CD14-positive monocyte (primary cell): ENCODE results near the gene AGAP1. TPM values are rescaled to one million over a fixed set of nuclear protein-coding genes. Genes with fewer than 3 reads are reported as not detected.

ENCODE experiments used
- DNase-seq, 3 donors: peaks; one replicate each; pipeline ENCODE4 v3.0.0-alpha.2; 2011 to 2022
- H2AFZ ChIP-seq: 2 replicates; pipeline ENCODE4 v1.6.0; 2012; ENCODE audit warnings: mild to moderate bottlenecking, low read depth, low read length, inconsistent platforms; ENCODE audit not compliant: insufficient read depth, poor library complexity, severe bottlenecking
- H3K27ac ChIP-seq, 2 donors: 1 replicate in 1 of 2; 2 replicates in 1 of 2; pipeline ENCODE4 v1.5.1; 2012 to 2013; ENCODE audit warnings: low read length in 2 of 2, control low read depth in 1 of 2, inconsistent platforms in 1 of 2, low read depth in 1 of 2, mild to moderate bottlenecking in 1 of 2
- H3K27me3 ChIP-seq, 2 donors: one replicate each; pipeline versions ENCODE4 v1.6.0 to v1.6.1; 2011 to 2013; ENCODE audit warnings: low read length in 2 of 2; ENCODE audit not compliant: control insufficient read depth in 2 of 2, insufficient read depth in 2 of 2
- H3K36me3 ChIP-seq, 2 donors: replicated peaks in 1 of 2; 1 replicate in 1 of 2; 2 replicates in 1 of 2; pipeline versions ENCODE4 v1.5.1 to v1.6.1; 2012 to 2013; ENCODE audit warnings: low read length in 2 of 2, control low read depth in 1 of 2, inconsistent platforms in 1 of 2, mild to moderate bottlenecking in 1 of 2; ENCODE audit not compliant: insufficient read depth in 2 of 2, control insufficient read depth in 1 of 2
- H3K4me1 ChIP-seq, 2 donors: 1 replicate in 1 of 2; 2 replicates in 1 of 2; pipeline versions ENCODE4 v1.5.1 to v1.6.1; 2012 to 2013; ENCODE audit warnings: low read length in 2 of 2, control low read depth in 1 of 2, inconsistent platforms in 1 of 2, mild to moderate bottlenecking in 1 of 2, moderate library complexity in 1 of 2; ENCODE audit not compliant: insufficient read depth in 2 of 2, control insufficient read depth in 1 of 2
- H3K4me2 ChIP-seq: replicated peaks from 2 replicates; pipeline ENCODE3; 2012; ENCODE audit warnings: low read length, moderate library complexity, mild to moderate bottlenecking; ENCODE audit not compliant: poor library complexity, severe bottlenecking; ENCODE audit errors: extremely low read depth
- H3K4me3 ChIP-seq, 3 experiments: fragments of 200-600 bp in 1 of 3; sonication (generic) in 1 of 3; replicated peaks in 1 of 3; 1 replicate in 2 of 3; 2 replicates in 1 of 3; pipeline ENCODE4 v1.5.1; 2011 to 2013; ENCODE audit warnings: low read length in 3 of 3, mild to moderate bottlenecking in 3 of 3, control low read depth in 2 of 3, low read depth in 2 of 3, inconsistent platforms in 1 of 3, moderate library complexity in 1 of 3
- H3K79me2 ChIP-seq: 2 replicates; pipeline ENCODE4 v1.6.0; 2012; ENCODE audit warnings: mild to moderate bottlenecking, control low read depth, inconsistent platforms, low read length, moderate library complexity; ENCODE audit not compliant: insufficient read depth
- H3K9ac ChIP-seq: 2 replicates; pipeline ENCODE4 v1.6.0; 2017; ENCODE audit warnings: low read length, mild to moderate bottlenecking; ENCODE audit not compliant: insufficient read depth, poor library complexity, severe bottlenecking
- H3K9me3 ChIP-seq, 2 donors: replicated peaks in 1 of 2; 1 replicate in 1 of 2; 2 replicates in 1 of 2; pipeline versions ENCODE4 v1.5.1 to v1.6.1; 2012 to 2013; ENCODE audit warnings: low read length in 2 of 2, control low read depth in 1 of 2; ENCODE audit not compliant: control insufficient read depth in 1 of 2, insufficient read depth in 1 of 2
- H4K20me1 ChIP-seq: 2 replicates; pipeline ENCODE4 v1.6.0; 2012; ENCODE audit warnings: mild to moderate bottlenecking, low read length, control low read depth, moderate library complexity; ENCODE audit not compliant: insufficient read depth
- H3K27ac Mint-ChIP-seq, 7 donors: one replicate each; pipeline ENCODE4 v1.8.0; 2020; ENCODE audit warnings: mild to moderate bottlenecking in 7 of 7, mixed read lengths in 7 of 7, moderate library complexity in 6 of 7, inconsistent platforms in 2 of 7
- H3K27me3 Mint-ChIP-seq, 3 donors: one replicate each; pipeline ENCODE4 v1.8.0; 2021 to 2022; ENCODE audit warnings: low read depth in 3 of 3, mild to moderate bottlenecking in 3 of 3, mixed read lengths in 3 of 3, moderate library complexity in 3 of 3, inconsistent platforms in 1 of 3
- H3K36me3 Mint-ChIP-seq, 2 donors: one replicate each; pipeline ENCODE4 v1.8.0; 2020; ENCODE audit warnings: mixed read lengths in 2 of 2, inconsistent platforms in 1 of 2, mild to moderate bottlenecking in 1 of 2
- H3K4me1 Mint-ChIP-seq: one replicate; pipeline ENCODE4 v1.8.0; 2020; ENCODE audit warnings: mild to moderate bottlenecking, mixed read lengths
- H3K4me3 Mint-ChIP-seq, 2 donors: one replicate each; pipeline ENCODE4 v1.8.0; 2020; ENCODE audit warnings: mild to moderate bottlenecking in 2 of 2, mixed read lengths in 2 of 2, moderate library complexity in 1 of 2
- H3K9me3 Mint-ChIP-seq, 7 donors: one replicate each; pipeline ENCODE4 v1.8.0; 2020 to 2022; ENCODE audit warnings: mixed read lengths in 7 of 7, mild to moderate bottlenecking in 6 of 7, moderate library complexity in 6 of 7, inconsistent platforms in 2 of 7
- CTCF ChIP-seq: fragments of 200-600 bp; IDR thresholded peaks from one replicate; pipeline ENCODE4 v1.8.0; 2022; ENCODE audit warnings: antibody characterized with exemption, mild to moderate bottlenecking
- WGBS: methylation state at CpG from one replicate; pipeline ENCODE4 v1.1.5; 2013; ENCODE audit warnings: missing lambda C conversion rate; ENCODE audit not compliant: insufficient coverage; 5-methylcytosine and 5-hydroxymethylcytosine counted together
- intact Hi-C, 2 donors: fragments of 100-400 bp; cut with micrococcal nuclease; formaldehyde crosslinking; loops; one replicate each; pipeline versions ENCODE4 v1.15.0 to v1.15.1; 2023
- polyA plus RNA-seq, 3 donors: library from polyadenylated mRNA; depleted of rRNA in 1 of 3; unstranded in 2 of 3; stranded (reverse) in 1 of 3; fragments of 300-500 nt in 2 of 3; fragments of >200 nt in 1 of 3; fragmentation: Illumina TruSeq in 2 of 3; gene quantifications; 1 replicate in 2 of 3; 2 replicates in 1 of 3; pipeline ENCODE4 v1.2.3, GENCODE V29; 2012 to 2021

Gene AGAP1
- polyA plus RNA-seq, 3 donors = 0.12 TPM; not detected in 2

GRCh38 chr2:235619544-235619943 is 125.7 kb downstream of the AGAP1 start:
- Histone ChIP-seq H3K79me2 (no peaks in the 10 kb centered on the region), H4K20me1 (no peaks in the 10 kb centered on the region), H3K4me3 (no peak overlapping the region), H3K9ac (no peak overlapping the region), H3K9me3 (no peaks in the 10 kb centered on the region), H3K27me3 (no peaks in the 10 kb centered on the region), H3K27ac (no peak overlapping the region), H2AFZ (no peak overlapping the region), H3K4me2 (no peak overlapping the region), H3K4me1 (peaks cover 5 to 6% of the 10 kb centered on the region in 2 donors), H3K36me3 (no peaks in the 10 kb centered on the region)
- H3K27me3 Mint-ChIP-seq = peaks cover 0 to 8% (median 3%) of the 10 kb centered on the region in 3 donors
- no peak overlapping the region for H3K4me3 Mint-ChIP-seq
- no peak for DNase-seq
- peaks cover 9% of the 10 kb centered on the region for H3K4me1 Mint-ChIP-seq
- intact Hi-C loops = no loop called here
- no peak overlapping the region for H3K27ac Mint-ChIP-seq
- peaks cover 0 to 3% (median 0%) of the 10 kb centered on the region in 7 donors for H3K9me3 Mint-ChIP-seq
- 97% methylated on average over 6 of the region's 6 CpGs for WGBS
- TF ChIP-seq CTCF = no peak
- no peaks in the 10 kb centered on the region for H3K36me3 Mint-ChIP-seq

- no peak overlapping the region for H3K4me2 ChIP-seq
- no peaks in the 10 kb centered on the region for H4K20me1 ChIP-seq
- intact Hi-C loops = no loop called here
- H3K27me3 ChIP-seq = no peaks in the 10 kb centered on the region
- Mint-ChIP-seq H3K9me3 (peaks cover 0 to 6% (median 0%) of the 10 kb centered on the region in 7 donors), H3K27me3 (peaks cover 2 to 9% (median 3%) of the 10 kb centered on the region in 3 donors), H3K4me1 (no peaks in the 10 kb centered on the region), H3K4me3 (no peak overlapping the region), H3K36me3 (no peaks in the 10 kb centered on the region), H3K27ac (no peak overlapping the region)
- no peaks in the 10 kb centered on the region for H3K9me3 ChIP-seq
- no peak for DNase-seq
- H3K36me3 ChIP-seq = no peaks in the 10 kb centered on the region
- no peak overlapping the region for H3K4me3 ChIP-seq
- H3K79me2 ChIP-seq = no peaks in the 10 kb centered on the region
- no peaks in the 10 kb centered on the region for H3K4me1 ChIP-seq
- no peak overlapping the region for H3K9ac ChIP-seq
- no peak overlapping the region for H2AFZ ChIP-seq
- H3K27ac ChIP-seq = no peak overlapping the region
- TF ChIP-seq CTCF = no peak
- no CpG with 5 or more reads among the region's 7 CpGs for WGBS
Observed at GRCh38 chr2:235621736-235622135, 127.9 kb downstream of the AGAP1 start.
